Glutamatergic neuron (in vitro differentiated cells): ENCODE measurements around the gene ELFN1. TPM values are rescaled to one million over a fixed set of nuclear protein-coding genes. Genes with fewer than 3 reads are reported as not detected.

Experiments used
- DNase-seq: peaks from one replicate; pipeline ENCODE4 v3.0.0; 2022
- H3K27ac Mint-ChIP-seq: one replicate; pipeline ENCODE4 v1.8.0; 2020; ENCODE audit warnings: mild to moderate bottlenecking, mixed read lengths, inconsistent platforms; ENCODE audit not compliant: unreplicated experiment
- H3K27me3 Mint-ChIP-seq: one replicate; pipeline ENCODE4 v1.8.0; 2020; ENCODE audit warnings: mild to moderate bottlenecking, moderate library complexity, mixed read lengths, inconsistent platforms; ENCODE audit not compliant: unreplicated experiment
- H3K36me3 Mint-ChIP-seq: one replicate; pipeline ENCODE4 v1.8.0; 2020; ENCODE audit warnings: mild to moderate bottlenecking, mixed read lengths, inconsistent platforms; ENCODE audit not compliant: unreplicated experiment
- H3K4me1 Mint-ChIP-seq: one replicate; pipeline ENCODE4 v1.8.0; 2020; ENCODE audit warnings: mild to moderate bottlenecking, low read depth, mixed read lengths, inconsistent platforms; ENCODE audit not compliant: unreplicated experiment
- H3K4me3 Mint-ChIP-seq: one replicate; pipeline ENCODE4 v1.8.0; 2020; ENCODE audit warnings: mild to moderate bottlenecking, mixed read lengths, inconsistent platforms; ENCODE audit not compliant: unreplicated experiment
- H3K9me3 Mint-ChIP-seq: one replicate; pipeline ENCODE4 v1.8.0; 2020; ENCODE audit warnings: mild to moderate bottlenecking, moderate library complexity, mixed read lengths, inconsistent platforms; ENCODE audit not compliant: unreplicated experiment
- total RNA-seq: library from RNA; stranded (reverse); fragmentation: NEBNext Ultra II Directional; extraction: Animal tissue kit (Norgen Biotek cat#: 25700); gene quantifications from one replicate; pipeline ENCODE4 v1.2.1, GENCODE V29; 2021; ENCODE audit not compliant: unreplicated experiment
- TF ChIP-seq, protein P1 (sequence below): fragments of 200-600 bp; sonication (generic); IDR thresholded peaks from one replicate; pipeline ENCODE4 v1.5.0; 2021; ENCODE audit not compliant: partially characterized antibody, unreplicated experiment

The ELFN1 gene
- total RNA-seq, 1 donor from 2014 or later = 40.0 TPM

DNA sequence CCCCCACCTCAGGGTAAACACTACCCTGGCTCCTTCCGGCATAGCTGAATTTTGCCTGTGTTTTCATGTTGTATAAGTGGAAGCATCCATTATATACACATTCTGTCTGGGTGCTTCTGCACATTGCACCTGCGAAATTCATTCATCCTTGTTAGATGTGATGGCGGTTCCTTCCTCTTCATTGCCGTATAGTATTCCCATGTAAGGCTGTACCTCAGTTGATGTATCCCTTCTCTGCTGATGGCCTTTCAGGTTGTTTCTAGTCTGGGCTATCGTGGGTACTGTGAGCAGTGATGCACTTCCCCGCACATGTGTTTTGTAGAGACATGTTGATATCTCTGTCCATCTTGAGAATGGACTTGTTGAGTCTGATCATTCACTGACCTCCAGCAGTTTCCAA, 28.9 kb downstream of the ELFN1 start:
- H3K4me3 Mint-ChIP-seq = no peak overlapping the region
- peaks cover 6% of the 10 kb centered on the region for H3K4me1 Mint-ChIP-seq
- H3K27me3 Mint-ChIP-seq = peaks cover 14% of the 10 kb centered on the region
- no peak for DNase-seq
- H3K9me3 Mint-ChIP-seq = peaks cover 12% of the 10 kb centered on the region
- no peak overlapping the region for H3K27ac Mint-ChIP-seq
- H3K36me3 Mint-ChIP-seq = peaks cover 35% of the 10 kb centered on the region
- TF ChIP-seq, protein P1, sequence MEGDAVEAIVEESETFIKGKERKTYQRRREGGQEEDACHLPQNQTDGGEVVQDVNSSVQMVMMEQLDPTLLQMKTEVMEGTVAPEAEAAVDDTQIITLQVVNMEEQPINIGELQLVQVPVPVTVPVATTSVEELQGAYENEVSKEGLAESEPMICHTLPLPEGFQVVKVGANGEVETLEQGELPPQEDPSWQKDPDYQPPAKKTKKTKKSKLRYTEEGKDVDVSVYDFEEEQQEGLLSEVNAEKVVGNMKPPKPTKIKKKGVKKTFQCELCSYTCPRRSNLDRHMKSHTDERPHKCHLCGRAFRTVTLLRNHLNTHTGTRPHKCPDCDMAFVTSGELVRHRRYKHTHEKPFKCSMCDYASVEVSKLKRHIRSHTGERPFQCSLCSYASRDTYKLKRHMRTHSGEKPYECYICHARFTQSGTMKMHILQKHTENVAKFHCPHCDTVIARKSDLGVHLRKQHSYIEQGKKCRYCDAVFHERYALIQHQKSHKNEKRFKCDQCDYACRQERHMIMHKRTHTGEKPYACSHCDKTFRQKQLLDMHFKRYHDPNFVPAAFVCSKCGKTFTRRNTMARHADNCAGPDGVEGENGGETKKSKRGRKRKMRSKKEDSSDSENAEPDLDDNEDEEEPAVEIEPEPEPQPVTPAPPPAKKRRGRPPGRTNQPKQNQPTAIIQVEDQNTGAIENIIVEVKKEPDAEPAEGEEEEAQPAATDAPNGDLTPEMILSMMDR = no peak

DNA sequence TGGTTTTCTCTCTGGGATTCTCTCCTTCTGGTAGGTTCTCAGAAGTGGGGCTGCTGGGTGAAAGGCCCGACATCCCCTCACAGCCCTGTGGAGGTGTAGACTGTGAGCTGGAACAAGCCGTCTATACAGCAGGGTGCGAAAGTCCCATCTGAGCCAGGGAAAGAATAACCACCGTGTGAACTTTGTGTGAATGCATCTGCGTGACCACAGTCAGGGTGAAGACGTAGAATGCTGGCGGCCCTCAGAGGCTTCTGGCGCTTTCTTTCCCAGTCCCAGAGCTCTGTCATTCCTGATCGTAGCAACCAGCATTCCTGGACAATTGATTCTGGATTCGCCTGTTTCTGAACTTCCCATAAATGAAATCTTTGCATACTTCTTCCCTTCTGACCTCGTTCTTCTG, 30.0 kb downstream of the ELFN1 start:
- Mint-ChIP-seq H3K4me3 (no peak overlapping the region), H3K36me3 (peaks cover 35% of the 10 kb centered on the region), H3K27me3 (peaks cover 14% of the 10 kb centered on the region), H3K4me1 (peaks cover 3% of the 10 kb centered on the region), H3K9me3 (peaks cover 12% of the 10 kb centered on the region), H3K27ac (no peak overlapping the region)
- TF ChIP-seq, protein P1 = no peak
- DNase-seq = no peak

DNA sequence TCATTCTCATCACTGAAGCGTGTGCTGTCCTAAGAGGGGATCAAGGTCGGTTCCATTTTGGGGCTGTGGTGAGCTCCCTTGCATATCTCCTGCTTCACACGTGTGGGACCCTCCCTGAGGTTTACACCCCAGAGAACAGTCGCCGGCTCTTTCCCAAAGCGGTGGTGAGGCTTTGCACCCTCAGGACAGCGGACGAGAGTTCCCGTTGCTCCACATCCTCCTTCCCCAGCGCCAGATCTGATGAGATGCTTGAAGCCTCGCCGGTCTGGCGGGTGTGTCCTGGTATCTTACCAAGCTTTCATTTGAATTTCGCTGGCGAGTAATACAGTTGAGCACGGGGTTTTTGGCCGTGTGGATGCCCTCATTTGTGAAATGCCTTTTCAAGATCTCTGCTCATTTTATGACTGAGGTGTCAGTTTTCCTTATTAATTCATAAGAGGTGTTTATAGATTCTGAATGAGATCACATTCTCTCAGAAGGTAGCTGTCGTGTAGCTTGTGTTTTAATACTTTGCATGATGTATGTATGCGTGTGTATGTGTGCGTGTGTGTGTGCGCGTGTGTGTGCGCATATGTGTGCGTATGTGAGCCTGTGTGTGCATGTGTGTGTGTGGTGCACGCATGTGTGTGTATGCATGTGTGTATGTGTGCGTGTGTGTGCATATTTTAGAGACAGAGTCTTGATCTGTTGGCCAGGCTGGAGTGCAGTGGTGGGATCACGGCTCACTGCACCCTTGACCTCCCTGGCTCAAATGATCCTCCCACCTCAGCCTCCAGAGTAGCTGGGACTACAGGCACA, 30.7 kb downstream of the ELFN1 start:
- H3K27me3 Mint-ChIP-seq = peaks cover 13% of the 10 kb centered on the region
- no peak overlapping the region for H3K27ac Mint-ChIP-seq
- H3K4me3 Mint-ChIP-seq = no peak overlapping the region
- TF ChIP-seq, protein P1 = no peak
- peaks cover 3% of the 10 kb centered on the region for H3K4me1 Mint-ChIP-seq
- no peak for DNase-seq
- peaks cover 11% of the 10 kb centered on the region for H3K9me3 Mint-ChIP-seq
- H3K36me3 Mint-ChIP-seq = peaks cover 35% of the 10 kb centered on the region

DNA sequence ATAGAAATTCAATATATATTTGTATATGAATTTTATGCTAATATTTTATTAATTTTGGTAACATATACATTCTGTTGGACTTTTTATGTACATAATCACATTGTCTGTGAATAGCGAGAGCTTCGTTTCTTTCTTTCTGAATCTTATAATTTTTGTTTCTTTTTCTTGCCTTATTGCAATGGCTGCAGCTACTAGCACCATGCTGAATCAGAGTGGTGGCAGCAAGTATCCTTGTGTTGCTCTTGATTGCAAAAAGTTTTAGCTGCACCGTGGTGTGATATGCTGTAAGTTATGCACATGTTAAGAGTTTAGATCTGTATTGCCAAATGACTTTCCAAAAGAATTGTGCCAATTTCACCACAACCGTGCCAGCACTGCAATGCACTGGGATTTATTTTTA, 32.6 kb downstream of the ELFN1 start:
- no peak overlapping the region for H3K27ac Mint-ChIP-seq
- TF ChIP-seq, protein P1 = no peak
- peaks cover 10% of the 10 kb centered on the region for H3K9me3 Mint-ChIP-seq
- H3K36me3 Mint-ChIP-seq = peaks cover 35% of the 10 kb centered on the region
- peaks cover 8% of the 10 kb centered on the region for H3K27me3 Mint-ChIP-seq
- H3K4me3 Mint-ChIP-seq = no peak overlapping the region
- DNase-seq = no peak
- peaks cover 4% of the 10 kb centered on the region for H3K4me1 Mint-ChIP-seq

DNA sequence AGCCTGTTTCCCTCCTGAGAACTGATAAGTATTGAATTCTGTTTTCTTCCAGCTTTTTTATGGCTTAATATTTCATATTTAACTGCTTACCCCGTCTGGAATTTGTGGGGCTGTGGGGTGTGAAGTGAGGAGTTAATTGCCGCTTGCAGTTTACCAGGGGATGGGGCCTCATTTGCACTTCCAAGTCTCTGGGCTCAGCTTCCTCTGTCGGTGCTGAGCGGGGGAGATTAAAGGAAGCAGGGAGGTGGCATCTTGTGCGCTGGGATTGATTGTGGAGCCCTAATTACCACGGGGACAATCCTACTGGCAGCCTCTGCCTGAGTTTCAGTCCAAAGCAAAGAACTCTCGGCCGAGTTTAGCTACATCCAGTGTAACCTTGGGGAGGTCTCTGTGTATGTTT, 33.4 kb downstream of the ELFN1 start:
- no peak for DNase-seq
- Mint-ChIP-seq H3K36me3 (peaks cover 35% of the 10 kb centered on the region), H3K9me3 (peaks cover 10% of the 10 kb centered on the region), H3K4me1 (peaks cover 4% of the 10 kb centered on the region), H3K27ac (no peak overlapping the region), H3K27me3 (peaks cover 7% of the 10 kb centered on the region), H3K4me3 (no peak overlapping the region)
- TF ChIP-seq, protein P1 = no peak
